Stimulated activated CD8-positive, alpha-beta memory T cell treated with anti-CD3 and anti-CD28 coated beads, Interleukin-15, amount 100 ng/mL, for 1 hour (primary cell): ENCODE data around the gene MAGEA2.
"Not testable (repeated sequence)": the region's sequence is repeated elsewhere in the genome, so short reads cannot be mapped to it uniquely, and the experiment has no call there.

Experiments
- DNase-seq: peaks from one replicate; pipeline ENCODE4 v3.0.0-alpha.2; 2020; ENCODE audit warnings: low read depth

The MAGEA2 gene

DNA sequence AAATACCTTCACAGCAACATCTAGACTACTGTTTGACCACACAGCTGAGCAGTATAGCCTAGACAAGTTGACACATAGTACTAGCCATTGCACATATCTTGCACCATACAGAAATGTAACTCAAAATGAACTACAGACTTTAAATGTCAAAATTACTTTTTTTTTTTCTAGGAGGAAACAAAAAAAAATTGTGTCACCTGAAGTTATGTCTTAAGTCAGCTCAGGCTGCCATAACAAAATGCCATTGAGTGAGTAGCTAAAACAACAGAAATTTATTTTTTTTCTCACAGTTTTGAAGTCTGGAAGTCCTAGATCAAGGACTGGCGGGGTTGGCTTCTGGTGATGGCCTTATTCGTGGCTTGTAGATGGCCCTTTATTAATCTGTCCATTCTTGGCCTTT is 44.5 kb downstream of the MAGEA2 start, which contains the start of gene CSAG2:
Gene CSAG2 (minus strand): TSS at position 101 of the 400 bp plus-strand sequence. CDS start 161 bp downstream, outside the sequence.
- not testable (repeated sequence) for DNase-seq

- not testable (repeated sequence) for DNase-seq
These were observed 47.1 kb downstream of the MAGEA2 start for GRCh38 chrX:152706500-152706899.

DNA sequence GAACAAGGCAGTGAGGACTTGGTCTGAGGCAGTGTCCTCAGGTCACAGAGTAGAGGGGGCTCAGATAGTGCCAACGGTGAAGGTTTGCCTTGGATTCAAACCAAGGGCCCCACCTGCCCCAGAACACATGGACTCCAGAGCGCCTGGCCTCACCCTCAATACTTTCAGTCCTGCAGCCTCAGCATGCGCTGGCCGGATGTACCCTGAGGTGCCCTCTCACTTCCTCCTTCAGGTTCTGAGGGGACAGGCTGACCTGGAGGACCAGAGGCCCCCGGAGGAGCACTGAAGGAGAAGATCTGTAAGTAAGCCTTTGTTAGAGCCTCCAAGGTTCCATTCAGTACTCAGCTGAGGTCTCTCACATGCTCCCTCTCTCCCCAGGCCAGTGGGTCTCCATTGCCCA is 53.3 kb downstream of the MAGEA2 start:
- DNase-seq = not testable (repeated sequence)
